Suprapubic skin (tissue), 4 donors: ENCODE data around the gene GSPT1. TPM values are rescaled to one million over a fixed set of nuclear protein-coding genes. Genes with fewer than 3 reads are reported as not detected.
"Not testable (repeated sequence)": the region's sequence is repeated elsewhere in the genome, so short reads cannot be mapped to it uniquely, and the experiment has no call there.

Source experiments
- DNase-seq, 2 donors: peaks; one replicate each; pipeline ENCODE4 v3.0.0-alpha.2; 2019; ENCODE audit warnings: low spot score in 2 of 2
- H3K27ac ChIP-seq: fragments of 200-600 bp; sonication (generic); one replicate; pipeline ENCODE4 v1.5.1; 2019
- H3K27me3 ChIP-seq: fragments of 200-600 bp; sonication (generic); one replicate; pipeline ENCODE4 v1.5.1; 2019
- H3K36me3 ChIP-seq: fragments of 200-600 bp; sonication (generic); one replicate; pipeline ENCODE4 v1.5.1; 2019
- H3K4me1 ChIP-seq: fragments of 200-600 bp; sonication (generic); one replicate; pipeline ENCODE4 v1.5.1; 2019
- H3K4me3 ChIP-seq: fragments of 200-600 bp; sonication (generic); one replicate; pipeline ENCODE4 v1.5.1; 2019; ENCODE audit warnings: mild to moderate bottlenecking
- H3K9me3 ChIP-seq: fragments of 200-600 bp; sonication (generic); one replicate; pipeline ENCODE4 v1.5.1; 2019
- CTCF ChIP-seq, 2 donors: fragments of 200-600 bp in 1 of 2; fragments of 450-650 bp in 1 of 2; sonication (generic) in 1 of 2; IDR thresholded peaks; one replicate each; pipeline ENCODE4 v1.5.1; 2016 to 2019; ENCODE audit warnings: antibody characterized with exemption in 2 of 2, mild to moderate bottlenecking in 1 of 2, moderate library complexity in 1 of 2
- EP300 ChIP-seq: sonication (generic); formaldehyde crosslinking; IDR thresholded peaks from one replicate; pipeline ENCODE4 v1.6.1; 2017; ENCODE audit warnings: antibody characterized with exemption
- POLR2A ChIP-seq, 2 donors: fragments of 450-650 bp; IDR thresholded peaks; one replicate each; pipeline ENCODE4 v1.6.1; 2017; ENCODE audit warnings: antibody characterized with exemption in 2 of 2, mild to moderate bottlenecking in 2 of 2, moderate library complexity in 2 of 2
- POLR2AphosphoS5 ChIP-seq, 3 donors: sonication (generic); formaldehyde crosslinking; IDR thresholded peaks; one replicate each; pipeline ENCODE4 v1.6.1; 2017; ENCODE audit warnings: antibody characterized with exemption in 3 of 3
- WGBS: methylation state at CpG from one replicate; pipeline ENCODE4 v1.1.5; 2018; 5-methylcytosine and 5-hydroxymethylcytosine counted together
- total RNA-seq, 4 donors: library from RNA; depleted of rRNA; stranded (reverse); fragments of >200 nt; gene quantifications; one replicate each; pipeline ENCODE4 v1.1.0, GENCODE V29; 2016

Gene GSPT1
- total RNA-seq, 4 donors from 2014 or later = 52.8 to 71.1 (median 62.2) TPM

GRCh38 chr16:11949527-11949926, 33.8 kb upstream of the GSPT1 start:
- Histone ChIP-seq H3K27ac (no peak overlapping the region), H3K4me1 (no peaks in the 10 kb centered on the region), H3K9me3 (no peaks in the 10 kb centered on the region), H3K36me3 (no peaks in the 10 kb centered on the region), H3K4me3 (no peak overlapping the region), H3K27me3 (no peaks in the 10 kb centered on the region)
- TF ChIP-seq CTCF (IDR thresholded peaks at IDR 0.05) (peak in 1 of 2 donors; percentile 15), POLR2AphosphoS5 (IDR thresholded peaks at IDR 0.05) (no peak)
- DNase-seq = peak in 1 of 2 donors; percentile 34
- WGBS = 15% methylated on average over 4 of the region's 4 CpGs

- 60% methylated on average over 5 of the region's 5 CpGs for whole genome bisulfite sequencing
- H3K27ac ChIP-seq = no peak overlapping the region
These were observed 33.1 kb upstream of the GSPT1 start for GRCh38 chr16:11948819-11949218.

GRCh38 chr16:11946433-11946832, 30.7 kb upstream of the GSPT1 start:
- H3K9me3 ChIP-seq = no peaks in the 10 kb centered on the region
- no peaks in the 10 kb centered on the region for H3K27me3 ChIP-seq
- no peaks in the 10 kb centered on the region for H3K36me3 ChIP-seq
- H3K27ac ChIP-seq = no peak overlapping the region
- WGBS = 83% methylated on average over 3 of the region's 3 CpGs
- no peak overlapping the region for H3K4me3 ChIP-seq
- no peaks in the 10 kb centered on the region for H3K4me1 ChIP-seq
- TF ChIP-seq POLR2A (IDR thresholded peaks at IDR 0.05) (no peak), EP300 (no peak), POLR2AphosphoS5 (IDR thresholded peaks at IDR 0.05) (no peak), CTCF (IDR thresholded peaks at IDR 0.05) (no peak)
- no peak for DNase-seq

More at GRCh38 chr16:11948819-11949218, 33.1 kb upstream of the GSPT1 start:
- H3K4me3 ChIP-seq = no peak overlapping the region
- H3K4me1 ChIP-seq = no peaks in the 10 kb centered on the region
- peak in 1 of 2 donors; percentile 37 for DNase-seq
- H3K36me3 ChIP-seq = no peaks in the 10 kb centered on the region
- TF ChIP-seq POLR2A (IDR thresholded peaks at IDR 0.05) = no peak
- H3K9me3 ChIP-seq = no peaks in the 10 kb centered on the region
- H3K27me3 ChIP-seq = no peaks in the 10 kb centered on the region

GRCh38 chr16:11941945-11942344, 26.2 kb upstream of the GSPT1 start, which contains the start of gene NPIPB2:
NPIPB2 (minus strand) TSS chr16:11942045; CDS start chr16:11942045, 0 bp downstream.
- DNase-seq, H3K27ac ChIP-seq, H3K36me3 ChIP-seq, H3K9me3 ChIP-seq, H3K4me1 ChIP-seq, H3K4me3 ChIP-seq, H3K27me3 ChIP-seq: not testable (repeated sequence)
- 100% methylated on average over 2 of the region's 4 CpGs for WGBS

- H3K36me3 ChIP-seq, H3K9me3 ChIP-seq, DNase-seq, H3K4me1 ChIP-seq, H3K27ac ChIP-seq, H3K27me3 ChIP-seq, H3K4me3 ChIP-seq: not testable (repeated sequence)
- 86% methylated on average over 13 of the region's 13 CpGs for WGBS
These were observed 11.6 kb upstream of the GSPT1 start for GRCh38 chr16:11927350-11927749.

- H3K4me3 ChIP-seq, H3K4me1 ChIP-seq, DNase-seq, H3K9me3 ChIP-seq, H3K27ac ChIP-seq, H3K36me3 ChIP-seq, H3K27me3 ChIP-seq: not testable (repeated sequence)
- WGBS = 82% methylated on average over 10 of the region's 10 CpGs
These were observed 8.3 kb upstream of the GSPT1 start for GRCh38 chr16:11924046-11924445.

GRCh38 chr16:11916524-11917285, 949 bp upstream of the GSPT1 start:
- peak overlapping the region; percentile 98 for H3K4me3 ChIP-seq
- no peaks in the 10 kb centered on the region for H3K9me3 ChIP-seq
- H3K27me3 ChIP-seq = no peaks in the 10 kb centered on the region
- no peaks in the 10 kb centered on the region for H3K36me3 ChIP-seq
- H3K4me1 ChIP-seq = peaks cover 32% of the 10 kb centered on the region
- TF ChIP-seq POLR2A (IDR thresholded peaks at IDR 0.05) = no peak
- no peak for TF ChIP-seq EP300
- TF ChIP-seq CTCF (IDR thresholded peaks at IDR 0.05) = no peak
- no peak for TF ChIP-seq POLR2AphosphoS5 (IDR thresholded peaks at IDR 0.05)
- H3K27ac ChIP-seq = peak overlapping the region; percentile 97
- 47% methylated on average over 13 of the region's 13 CpGs for WGBS
- DNase-seq = no peak
